ENCODE measurements around the gene PPIB.

- TF ChIP-seq CTCF (conservative IDR thresholded peaks at IDR 0.05; ENCODE audit: low read length) = no peak
- TF ChIP-seq EZH2phosphoT487 (IDR thresholded peaks at IDR 0.05; ENCODE audit: borderline replicate concordance) = no peak
Observed at GRCh38 chr15:64211696-64212095, 48.9 kb upstream of the PPIB start.

Measured in Loucy (cell line).